AG04450 (cell line): ENCODE data around the gene PAX7. TPM values are rescaled to one million over a fixed set of nuclear protein-coding genes. Genes with fewer than 3 reads are reported as not detected.

Source experiments
- CTCF ChIA-PET: fragments of 300-600, 350-600 bp; formaldehyde crosslinking; extraction: SDS; loops from one replicate; lab custom pipeline; 2022; ENCODE audit warnings: antibody characterized with exemption, inconsistent platforms; lab: Charles Lee
- POLR2A ChIA-PET: fragments of 350-600 bp; formaldehyde crosslinking; extraction: SDS; loops from one replicate; lab custom pipeline; 2021; ENCODE audit warnings: antibody characterized with exemption, inconsistent platforms; lab: Yijun Ruan, JAX
- DNase-seq: peaks from one replicate; pipeline ENCODE4 v3.0.0-alpha.2; 2011; ENCODE audit warnings: low read depth, low spot score
- H3K27ac ChIP-seq: one replicate; pipeline ENCODE4 v1.5.1; 2012; ENCODE audit warnings: low read depth, low read length, control low read depth
- H3K27me3 ChIP-seq: one replicate; pipeline ENCODE4 v1.6.0; 2012; ENCODE audit warnings: low read length; ENCODE audit not compliant: control insufficient read depth, insufficient read depth
- H3K4me3 ChIP-seq: 2 replicates; pipeline ENCODE4 v1.5.1; 2011; ENCODE audit warnings: mild to moderate bottlenecking, low read depth, low read length, control low read depth
- H3K9me3 ChIP-seq: 2 replicates; pipeline ENCODE4 v1.5.1; 2012; ENCODE audit warnings: low read length; ENCODE audit not compliant: control insufficient read depth, insufficient read depth
- CTCF ChIP-seq: IDR thresholded peaks from 2 replicates; pipeline ENCODE4 v1.5.1; 2011; ENCODE audit warnings: low read depth, low read length, control low read depth, inconsistent platforms
- polyA plus RNA-seq: library from polyadenylated mRNA; depleted of rRNA; stranded (reverse); fragments of >200 nt; gene quantifications from 2 replicates; pipeline ENCODE4 v1.2.3, GENCODE V29; 2011

The PAX7 gene
- polyA plus RNA-seq, 1 experiment, result not detected

GRCh38 chr1:18638835-18639364, 8.3 kb downstream of the PAX7 start:
- peaks cover 4% of the 10 kb centered on the region; the same call in 1 of the 2 replicates for H3K9me3 ChIP-seq
- peaks cover 94% of the 10 kb centered on the region for H3K27me3 ChIP-seq
- no peak for TF ChIP-seq CTCF
- ChIA-PET CTCF (no interaction called here), POLR2A (no interaction called here)
- DNase-seq, result no peak
- H3K4me3 ChIP-seq, result no peak overlapping the region
- no peak overlapping the region for H3K27ac ChIP-seq

GRCh38 chr1:18639368-18640055, 8.9 kb downstream of the PAX7 start:
- no peak for DNase-seq
- peaks cover 4% of the 10 kb centered on the region; the same call in 1 of the 2 replicates for H3K9me3 ChIP-seq
- ChIA-PET POLR2A (no interaction called here), CTCF (no interaction called here)
- peaks cover 94% of the 10 kb centered on the region for H3K27me3 ChIP-seq
- no peak overlapping the region for H3K27ac ChIP-seq
- no peak for TF ChIP-seq CTCF
- no peak overlapping the region for H3K4me3 ChIP-seq

GRCh38 chr1:18640228-18641004, 9.8 kb downstream of the PAX7 start:
- DNase-seq, result no peak
- Histone ChIP-seq H3K27me3 (peaks cover 95% of the 10 kb centered on the region), H3K27ac (no peak overlapping the region), H3K4me3 (no peak overlapping the region), H3K9me3 (peaks cover 4% of the 10 kb centered on the region; the same call in 1 of the 2 replicates)
- TF ChIP-seq CTCF, result no peak
- ChIA-PET CTCF (no interaction called here), POLR2A (no interaction called here)

- no peak for DNase-seq
- POLR2A ChIA-PET, result no interaction called here
- no peak for TF ChIP-seq CTCF
These were observed 10.6 kb downstream of the PAX7 start for GRCh38 chr1:18641005-18641941.

More at GRCh38 chr1:18641005-18641941, 10.6 kb downstream of the PAX7 start:
- Histone ChIP-seq H3K9me3 (peaks cover 4% of the 10 kb centered on the region; the same call in 1 of the 2 replicates), H3K27ac (no peak overlapping the region), H3K4me3 (no peak overlapping the region), H3K27me3 (peaks cover 95% of the 10 kb centered on the region)
- CTCF ChIA-PET, result no interaction called here
